Measurements from ENCODE around the gene C16orf89. TPM values are rescaled to one million over a fixed set of nuclear protein-coding genes. Genes with fewer than 3 reads are reported as not detected.

The C16orf89 gene
- total RNA-seq, 1 experiment from 2014 or later = 0.49 TPM

DNA sequence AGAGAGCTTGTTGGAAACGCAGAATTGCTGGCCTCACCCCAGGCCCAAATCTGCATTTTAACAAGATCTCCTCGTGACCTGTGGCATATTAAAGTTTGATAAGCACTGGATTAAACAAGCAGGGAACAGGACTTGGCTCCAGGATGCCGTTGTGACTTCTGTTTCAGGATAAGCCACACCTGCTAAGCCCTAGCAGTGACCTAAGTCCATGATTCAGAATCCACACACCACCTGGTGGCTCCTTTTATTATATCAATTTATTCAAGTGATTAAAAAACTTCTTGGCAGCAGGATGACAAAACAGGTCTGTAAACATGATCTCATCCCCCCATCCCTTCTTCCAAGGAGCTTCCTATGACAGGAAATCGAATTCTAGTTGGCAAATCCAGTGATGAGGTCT is 41.1 kb downstream of the C16orf89 start:
- ChIA-PET RAD21 (ENCODE audit: low non-redundant PET in 1 of 2, low total read pairs in 2 of 2, uncharacterized antibody in 2 of 2, unreplicated experiment in 2 of 2) (no interaction called here), POLR2A (no interaction called here), CTCF (no interaction called here)
- Histone ChIP-seq H3K27ac (ENCODE audit: low read depth, low read length) (no peak overlapping the region), H2AFZ (ENCODE audit: low read depth, low read length, poor library complexity, severe bottlenecking) (no peak overlapping the region), H3K4me1 (ENCODE audit: control insufficient read depth in 1 of 2, insufficient read depth in 2 of 2, low read length in 2 of 2) (no peaks in the 10 kb centered on the region), H4K20me1 (ENCODE audit: insufficient read depth) (no peaks in the 10 kb centered on the region), H3K9me2 (ENCODE audit: insufficient read depth) (no peaks in the 10 kb centered on the region), H3K4me2 (ENCODE audit: low read length) (no peak overlapping the region), H3K36me3 (ENCODE audit: control insufficient read depth in 1 of 2, insufficient read depth in 2 of 2, low read length in 2 of 2) (no peaks in the 10 kb centered on the region; a peak in 1 of 4 replicates), H3K9me3 (ENCODE audit: control insufficient read depth in 1 of 2, insufficient read depth in 1 of 2, low read depth in 1 of 2, low read length in 2 of 2) (no peaks in the 10 kb centered on the region), H3K79me2 (ENCODE audit: insufficient read depth, low read length) (no peaks in the 10 kb centered on the region), H3K4me3 (replicated peaks in 1 of 2; ENCODE audit: low read depth in 1 of 2, low read length in 2 of 2) (no peak overlapping the region), H3K9ac (ENCODE audit: low read length) (no peak overlapping the region), H3K27me3 (ENCODE audit: insufficient read depth, low read length) (no peaks in the 10 kb centered on the region)
- TF ChIP-seq RAD21 (IDR thresholded peaks at IDR 0.05; ENCODE audit: low read depth) = peak; percentile 63
- TF ChIP-seq, protein P1, sequence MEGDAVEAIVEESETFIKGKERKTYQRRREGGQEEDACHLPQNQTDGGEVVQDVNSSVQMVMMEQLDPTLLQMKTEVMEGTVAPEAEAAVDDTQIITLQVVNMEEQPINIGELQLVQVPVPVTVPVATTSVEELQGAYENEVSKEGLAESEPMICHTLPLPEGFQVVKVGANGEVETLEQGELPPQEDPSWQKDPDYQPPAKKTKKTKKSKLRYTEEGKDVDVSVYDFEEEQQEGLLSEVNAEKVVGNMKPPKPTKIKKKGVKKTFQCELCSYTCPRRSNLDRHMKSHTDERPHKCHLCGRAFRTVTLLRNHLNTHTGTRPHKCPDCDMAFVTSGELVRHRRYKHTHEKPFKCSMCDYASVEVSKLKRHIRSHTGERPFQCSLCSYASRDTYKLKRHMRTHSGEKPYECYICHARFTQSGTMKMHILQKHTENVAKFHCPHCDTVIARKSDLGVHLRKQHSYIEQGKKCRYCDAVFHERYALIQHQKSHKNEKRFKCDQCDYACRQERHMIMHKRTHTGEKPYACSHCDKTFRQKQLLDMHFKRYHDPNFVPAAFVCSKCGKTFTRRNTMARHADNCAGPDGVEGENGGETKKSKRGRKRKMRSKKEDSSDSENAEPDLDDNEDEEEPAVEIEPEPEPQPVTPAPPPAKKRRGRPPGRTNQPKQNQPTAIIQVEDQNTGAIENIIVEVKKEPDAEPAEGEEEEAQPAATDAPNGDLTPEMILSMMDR (IDR thresholded peaks at IDR 0.05 in 2 of 3, conservative IDR thresholded peaks at IDR 0.05 in 1 of 3; ENCODE audit: borderline replicate concordance in 1 of 3, insufficient read depth in 1 of 3, low read depth in 2 of 3, low read length in 2 of 3) = peak in 2 of 3 experiments; percentile 35; a peak in 2 of 6 replicates
- TF ChIP-seq ZNF274 (IDR thresholded peaks at IDR 0.05; ENCODE audit: low read depth, low read length) = no peak
- TF ChIP-seq, protein P2, sequence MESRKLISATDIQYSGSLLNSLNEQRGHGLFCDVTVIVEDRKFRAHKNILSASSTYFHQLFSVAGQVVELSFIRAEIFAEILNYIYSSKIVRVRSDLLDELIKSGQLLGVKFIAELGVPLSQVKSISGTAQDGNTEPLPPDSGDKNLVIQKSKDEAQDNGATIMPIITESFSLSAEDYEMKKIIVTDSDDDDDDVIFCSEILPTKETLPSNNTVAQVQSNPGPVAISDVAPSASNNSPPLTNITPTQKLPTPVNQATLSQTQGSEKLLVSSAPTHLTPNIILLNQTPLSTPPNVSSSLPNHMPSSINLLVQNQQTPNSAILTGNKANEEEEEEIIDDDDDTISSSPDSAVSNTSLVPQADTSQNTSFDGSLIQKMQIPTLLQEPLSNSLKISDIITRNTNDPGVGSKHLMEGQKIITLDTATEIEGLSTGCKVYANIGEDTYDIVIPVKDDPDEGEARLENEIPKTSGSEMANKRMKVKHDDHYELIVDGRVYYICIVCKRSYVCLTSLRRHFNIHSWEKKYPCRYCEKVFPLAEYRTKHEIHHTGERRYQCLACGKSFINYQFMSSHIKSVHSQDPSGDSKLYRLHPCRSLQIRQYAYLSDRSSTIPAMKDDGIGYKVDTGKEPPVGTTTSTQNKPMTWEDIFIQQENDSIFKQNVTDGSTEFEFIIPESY (IDR thresholded peaks at IDR 0.05; ENCODE audit: extremely low read depth, insufficient replicate concordance, low read length) = no peak
- intact Hi-C loops (cut with micrococcal nuclease) = loop anchor here (10.0 kb wide), 1 partner anchor 310 kb away; no protein-coding TSS in a partner anchor
- DNase-seq (ENCODE audit: low read depth, low spot score) = peak; percentile 24
- no TSS peak for BruUV-seq (replicated peaks)
- ATAC-seq = peak; percentile 79
